ENCODE measurements around the gene ZSCAN20. TPM values are rescaled to one million over a fixed set of nuclear protein-coding genes. Genes with fewer than 3 reads are reported as not detected.

ZSCAN20 gene
- total RNA-seq, 4 donors from 2014 or later: 3.7 to 5.7 (median 4.7) TPM

DNA sequence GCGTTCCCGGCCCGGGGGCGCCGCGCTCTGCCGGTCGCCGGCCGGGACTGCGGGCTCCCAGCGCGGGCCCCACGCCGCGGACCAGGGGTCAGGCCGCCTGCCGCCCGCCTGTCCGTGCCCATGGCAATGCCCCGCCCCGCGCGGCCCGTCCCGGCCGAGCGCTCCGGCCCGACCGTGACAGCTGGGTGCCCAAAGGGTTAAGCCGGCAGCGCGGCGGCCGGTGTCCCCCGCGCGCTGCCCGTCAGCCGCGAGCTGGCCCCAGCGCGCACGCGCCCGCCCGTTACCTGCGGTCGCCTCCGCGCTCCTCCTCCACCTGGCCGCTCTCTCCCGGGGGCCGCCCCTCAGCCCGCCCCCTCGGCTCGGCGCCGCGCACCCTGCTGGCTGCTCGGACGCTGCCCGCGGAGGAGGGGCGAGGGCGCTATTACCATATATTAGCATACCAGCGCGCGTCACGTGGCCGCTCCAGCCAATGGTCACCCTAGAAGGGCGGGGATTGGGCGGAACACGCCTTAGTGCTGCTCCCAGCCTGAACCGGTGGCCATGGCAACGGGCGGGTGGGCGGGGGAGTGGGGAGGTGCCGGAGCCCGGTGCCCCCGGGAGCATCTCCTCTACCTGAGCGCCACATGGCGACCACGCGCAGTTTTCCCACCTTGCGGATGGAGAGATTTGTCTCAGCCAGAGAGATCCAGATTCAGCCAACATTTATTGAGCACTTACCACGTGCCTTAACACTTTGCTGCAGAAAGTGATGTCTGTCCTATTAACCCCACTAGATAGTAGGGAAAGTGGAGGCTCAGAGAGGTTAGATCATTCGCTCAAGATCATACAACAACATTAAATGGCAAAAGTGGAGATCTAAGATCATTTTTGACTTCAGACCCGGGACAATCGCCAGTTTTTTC is 41.5 kb upstream of the ZSCAN20 start, which contains the start of gene PHC2:
TSS of gene PHC2 (minus strand) at position 404 of the 902 bp plus-strand sequence. CDS start 55,556 bp downstream, outside the sequence.
- no peaks in the 10 kb centered on the region for H3K9me3 ChIP-seq
- peaks cover 31% of the 10 kb centered on the region for H3K27me3 ChIP-seq
- TF ChIP-seq, protein P1, sequence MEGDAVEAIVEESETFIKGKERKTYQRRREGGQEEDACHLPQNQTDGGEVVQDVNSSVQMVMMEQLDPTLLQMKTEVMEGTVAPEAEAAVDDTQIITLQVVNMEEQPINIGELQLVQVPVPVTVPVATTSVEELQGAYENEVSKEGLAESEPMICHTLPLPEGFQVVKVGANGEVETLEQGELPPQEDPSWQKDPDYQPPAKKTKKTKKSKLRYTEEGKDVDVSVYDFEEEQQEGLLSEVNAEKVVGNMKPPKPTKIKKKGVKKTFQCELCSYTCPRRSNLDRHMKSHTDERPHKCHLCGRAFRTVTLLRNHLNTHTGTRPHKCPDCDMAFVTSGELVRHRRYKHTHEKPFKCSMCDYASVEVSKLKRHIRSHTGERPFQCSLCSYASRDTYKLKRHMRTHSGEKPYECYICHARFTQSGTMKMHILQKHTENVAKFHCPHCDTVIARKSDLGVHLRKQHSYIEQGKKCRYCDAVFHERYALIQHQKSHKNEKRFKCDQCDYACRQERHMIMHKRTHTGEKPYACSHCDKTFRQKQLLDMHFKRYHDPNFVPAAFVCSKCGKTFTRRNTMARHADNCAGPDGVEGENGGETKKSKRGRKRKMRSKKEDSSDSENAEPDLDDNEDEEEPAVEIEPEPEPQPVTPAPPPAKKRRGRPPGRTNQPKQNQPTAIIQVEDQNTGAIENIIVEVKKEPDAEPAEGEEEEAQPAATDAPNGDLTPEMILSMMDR (IDR thresholded peaks at IDR 0.05): peak in 1 of 5 experiments; percentile 34
- no peak for TF ChIP-seq POLR2A (IDR thresholded peaks at IDR 0.05)
- TF ChIP-seq POLR2AphosphoS5 (IDR thresholded peaks at IDR 0.05): peak in 2 of 3 donors; percentile 59 to 70
- no peak for TF ChIP-seq EP300 (IDR thresholded peaks at IDR 0.05; ENCODE audit: low read depth)
- intact Hi-C loops (cut with DNase I; ENCODE audit: low total_unique reads) (no loop called here), in situ Hi-C loops (cut with MboI; ENCODE audit: low pct_ligation_motif_present in 1 of 4, low pct_unique_long_range_greater_than_20kb in 1 of 4, low sequenced_read_pairs in 3 of 4) (no loop called here)
- DNase-seq: peak; percentile 96
- H3K4me1 ChIP-seq: peaks cover 0 to 31% (median 10%) of the 10 kb centered on the region in 4 donors
- peak within 1 kb of the TSS; percentile 70 to 76 (median 76) for H3K27ac ChIP-seq
- no peaks in the 10 kb centered on the region for H3K36me3 ChIP-seq
- WGBS, 2 donors (ENCODE audit: low coverage in 1 of 2): 2 to 18% methylated on average over 3 to 47 of the region's 91 CpGs
- H3K4me3 ChIP-seq: peak within 1 kb of the TSS; percentile 55 to 91 (median 64)

DNA sequence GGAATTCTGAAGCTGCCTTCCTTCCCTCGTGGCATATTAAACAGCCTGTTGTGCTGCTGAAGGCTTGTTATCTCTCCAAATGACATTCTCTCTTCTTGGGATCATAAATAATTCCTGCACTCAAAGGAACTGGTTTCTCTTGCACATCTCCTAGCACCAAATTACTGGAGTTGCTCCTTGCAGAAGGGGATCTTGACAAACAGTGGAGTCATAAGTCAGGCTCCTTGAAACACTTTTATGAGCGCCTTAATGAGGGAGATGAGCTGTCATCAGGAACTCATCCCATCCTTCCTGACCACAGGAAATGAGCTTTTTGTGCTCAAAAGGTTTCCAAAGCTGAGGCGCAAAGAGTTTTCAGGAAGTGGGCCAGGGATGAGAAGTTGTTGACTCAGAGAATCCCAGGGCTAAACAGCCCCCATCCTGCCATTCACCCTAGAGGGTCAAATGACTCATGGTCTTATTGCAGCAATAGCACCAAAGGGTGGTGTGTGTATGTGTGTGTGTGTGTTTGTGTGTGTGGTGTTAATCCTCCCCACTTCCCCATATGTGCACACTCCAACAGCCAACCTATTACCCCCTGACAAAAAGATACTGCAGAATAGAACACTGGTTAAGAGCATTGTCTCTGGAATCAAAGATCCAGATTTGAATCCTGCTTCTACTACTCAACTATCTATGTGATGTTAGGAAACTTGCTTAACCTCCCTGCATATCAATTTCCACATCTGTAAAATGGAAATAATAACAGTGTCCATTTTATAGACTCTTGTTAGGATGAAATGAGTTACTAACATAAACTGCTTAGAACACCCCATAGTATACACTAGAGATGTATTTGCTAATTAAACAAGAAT is 38.7 kb upstream of the ZSCAN20 start:
- peak; percentile 54 for DNase-seq
- Histone ChIP-seq H3K27ac (peak overlapping the region; percentile 33 to 67 (median 52)), H3K9me3 (no peaks in the 10 kb centered on the region), H3K36me3 (no peaks in the 10 kb centered on the region), H3K4me3 (no peak overlapping the region), H3K4me1 (peaks cover 0 to 24% (median 8%) of the 10 kb centered on the region in 4 donors), H3K27me3 (peaks cover 17% of the 10 kb centered on the region)
- in situ Hi-C loops (cut with MboI; ENCODE audit: low pct_ligation_motif_present in 1 of 4, low pct_unique_long_range_greater_than_20kb in 1 of 4, low sequenced_read_pairs in 3 of 4): no loop called here
- TF ChIP-seq EP300 (IDR thresholded peaks at IDR 0.05; ENCODE audit: low read depth): no peak
- peak; percentile 28 to 76 (median 57) for TF ChIP-seq POLR2AphosphoS5 (IDR thresholded peaks at IDR 0.05)
- WGBS, 2 donors (ENCODE audit: low coverage in 1 of 2): 56 to 60% methylated on average over 2 to 3 of the region's 3 CpGs
- intact Hi-C loops (cut with DNase I; ENCODE audit: low total_unique reads): no loop called here

DNA sequence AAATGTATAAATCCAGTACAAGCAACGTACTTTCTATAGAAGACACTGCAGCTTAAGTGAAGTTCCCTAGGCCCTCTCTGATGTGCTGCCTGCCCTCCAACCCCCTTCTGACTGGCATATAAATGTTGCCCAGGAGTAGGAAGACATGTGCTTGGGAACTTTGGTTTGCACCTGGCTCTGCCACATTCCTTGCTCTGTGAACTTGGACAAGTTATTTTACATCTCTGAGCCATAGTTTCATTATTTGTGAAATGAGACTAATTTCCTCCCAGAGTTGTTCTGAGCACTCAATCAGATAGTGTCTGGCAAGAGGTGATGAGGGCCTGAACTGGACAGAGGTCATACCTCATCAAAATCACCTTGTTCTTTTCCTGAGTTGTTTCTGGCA is 38.1 kb upstream of the ZSCAN20 start:
- Histone ChIP-seq H3K36me3 (no peaks in the 10 kb centered on the region), H3K27me3 (peaks cover 11% of the 10 kb centered on the region), H3K4me3 (no peak overlapping the region), H3K27ac (peak overlapping the region in 3 of 4 donors; percentile 46 to 67 (median 59)), H3K4me1 (peaks cover 0 to 19% (median 8%) of the 10 kb centered on the region in 4 donors), H3K9me3 (no peaks in the 10 kb centered on the region)
- 89 to 95% methylated on average over 1 of the region's 1 CpG for WGBS, 2 donors (ENCODE audit: low coverage in 1 of 2)
- intact Hi-C loops (cut with DNase I; ENCODE audit: low total_unique reads) (no loop called here), in situ Hi-C loops (cut with MboI; ENCODE audit: low pct_ligation_motif_present in 1 of 4, low pct_unique_long_range_greater_than_20kb in 1 of 4, low sequenced_read_pairs in 3 of 4) (no loop called here)
- TF ChIP-seq POLR2A (IDR thresholded peaks at IDR 0.05): no peak
- no peak for TF ChIP-seq EP300 (IDR thresholded peaks at IDR 0.05; ENCODE audit: low read depth)
- TF ChIP-seq, protein P1 (IDR thresholded peaks at IDR 0.05): no peak
- no peak for TF ChIP-seq POLR2AphosphoS5 (IDR thresholded peaks at IDR 0.05)
- no peak for DNase-seq

DNA sequence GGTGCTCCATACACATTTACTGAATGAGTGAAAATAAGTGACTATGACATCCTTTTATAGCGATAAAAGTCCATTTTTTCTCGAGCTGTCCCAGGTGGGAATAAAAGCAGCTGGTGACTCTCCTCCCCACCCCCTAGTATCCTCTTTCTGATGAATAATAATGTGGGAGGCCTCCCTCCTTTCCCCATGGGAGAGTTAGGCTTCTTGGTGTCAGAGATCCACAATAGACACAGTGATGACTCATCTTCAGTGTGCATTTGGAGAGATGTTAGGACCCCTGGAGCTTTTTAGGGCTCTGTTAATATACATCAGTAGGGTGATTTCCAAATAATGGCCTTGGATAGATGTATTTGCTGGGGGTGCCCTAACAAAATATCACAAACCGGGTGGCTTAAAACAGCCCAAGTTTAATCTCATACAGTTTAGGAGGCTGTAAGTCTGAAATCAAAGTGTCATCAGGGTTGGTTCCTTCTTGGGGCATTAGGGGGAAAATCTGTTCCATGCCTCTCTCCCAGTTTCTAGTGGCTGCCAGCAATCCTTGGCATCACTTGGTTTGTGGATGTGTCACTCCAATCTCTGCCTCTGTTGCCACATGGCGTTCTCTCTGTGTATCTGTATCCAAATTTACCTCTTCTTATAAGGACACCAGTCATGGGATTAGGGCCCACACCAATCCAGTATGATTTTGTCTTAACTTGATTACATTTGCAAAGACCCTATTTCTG is 37.2 kb upstream of the ZSCAN20 start:
- 66 to 76% methylated on average over 3 to 4 of the region's 4 CpGs for WGBS, 2 donors (ENCODE audit: low coverage in 1 of 2)
- Histone ChIP-seq H3K27ac (no peak overlapping the region), H3K9me3 (no peaks in the 10 kb centered on the region), H3K4me1 (peaks cover 0 to 10% (median under 1%) of the 10 kb centered on the region in 4 donors), H3K4me3 (no peak overlapping the region), H3K36me3 (no peaks in the 10 kb centered on the region), H3K27me3 (peaks cover 2% of the 10 kb centered on the region)
- TF ChIP-seq, protein P1 (IDR thresholded peaks at IDR 0.05): no peak
- no peak for TF ChIP-seq POLR2AphosphoS5 (IDR thresholded peaks at IDR 0.05)
- no peak for TF ChIP-seq POLR2A (IDR thresholded peaks at IDR 0.05)
- no peak for TF ChIP-seq EP300 (IDR thresholded peaks at IDR 0.05; ENCODE audit: low read depth)
- DNase-seq: no peak
- intact Hi-C loops (cut with DNase I; ENCODE audit: low total_unique reads) (no loop called here), in situ Hi-C loops (cut with MboI; ENCODE audit: low pct_ligation_motif_present in 1 of 4, low pct_unique_long_range_greater_than_20kb in 1 of 4, low sequenced_read_pairs in 3 of 4) (no loop called here)

All from transverse colon (tissue), 4 donors.